K562 (cell line): ENCODE results near the gene KBTBD13. TPM values are rescaled to one million over a fixed set of nuclear protein-coding genes. Genes with fewer than 3 reads are reported as not detected.
"Not testable (repeated sequence)": the region's sequence is repeated elsewhere in the genome, so short reads cannot be mapped to it uniquely, and the experiment has no call there.

Experiments
- ATAC-seq: fragments of 200-7000 bp; cut with Tn5 transposase; 3 replicates; pipeline ENCODE4 v1.9.1; 2020; ENCODE audit warnings: moderate library complexity
- BruUV-seq: library from RNA; stranded (reverse); fragments of 400-500 nt; replicated peaks from 2 replicates; lab custom pipeline; 2021; lab: Mats Ljungman, UMichigan
- CTCF ChIA-PET: fragments of 300-600 bp; formaldehyde crosslinking; extraction: SDS; loops from one replicate; lab custom pipeline; 2021; ENCODE audit warnings: low intra/inter-chr PET ratio; lab: Yijun Ruan, JAX
- POLR2A ChIA-PET: fragments of 300-600, 350-650 bp; sonication (Branson Sonifier 250); formaldehyde crosslinking; extraction: SDS; loops from one replicate; lab custom pipeline; 2021; ENCODE audit warnings: antibody characterized with exemption, inconsistent platforms; lab: Yijun Ruan, JAX
- DNase-seq, 4 experiments: peaks; one replicate each; pipeline versions ENCODE4 v3.0.0 to v3.0.0-alpha.2; 2011 to 2018; ENCODE audit warnings: low spot score in 3 of 4, mixed read lengths in 3 of 4; ENCODE audit errors: extremely low read depth in 1 of 4
- FAIRE-seq: peaks from 2 replicates; lab custom pipeline; 2011; peaks lifted over from hg19 to GRCh38; lab: Jason Lieb, UNC
- H2AFZ ChIP-seq: 2 replicates; pipeline ENCODE4 v1.6.0; 2011; ENCODE audit warnings: low read depth, low read length, control low read depth, inconsistent platforms
- H3K27ac ChIP-seq: fragments of 200-600 bp; 3 replicates; pipeline ENCODE4 v1.8.0; 2011; ENCODE audit warnings: low read depth, mild to moderate bottlenecking, control low read depth, inconsistent platforms, low read length, moderate library complexity, mixed read lengths; ENCODE audit errors: extremely low read depth
- H3K27me3 ChIP-seq, 2 experiments: fragments of 300-600 bp in 1 of 2; 2 replicates in 1 of 2; 3 replicates in 1 of 2; pipeline versions ENCODE4 v1.6.0 to v1.8.0; 2011; ENCODE audit warnings: inconsistent platforms in 2 of 2, low read length in 2 of 2, mild to moderate bottlenecking in 1 of 2, mixed read lengths in 1 of 2, moderate library complexity in 1 of 2; ENCODE audit not compliant: control insufficient read depth in 2 of 2, insufficient read depth in 2 of 2
- H3K36me3 ChIP-seq: fragments of 300-600 bp; 3 replicates; pipeline ENCODE4 v1.8.0; 2011; ENCODE audit warnings: mild to moderate bottlenecking, low read length, inconsistent platforms; ENCODE audit not compliant: control insufficient read depth, insufficient read depth
- H3K4me1 ChIP-seq, 2 experiments: fragments of 200-600 bp in 1 of 2; replicated peaks in 1 of 2; 2 replicates in 1 of 2; 3 replicates in 1 of 2; pipeline versions ENCODE4 v1.5.1 to v1.8.0; 2011; ENCODE audit warnings: inconsistent platforms in 2 of 2, low read length in 2 of 2, mild to moderate bottlenecking in 1 of 2, mixed read lengths in 1 of 2, moderate library complexity in 1 of 2; ENCODE audit not compliant: control insufficient read depth in 2 of 2, insufficient read depth in 2 of 2
- H3K4me2 ChIP-seq: 2 replicates; pipeline ENCODE4 v1.6.1; 2011; ENCODE audit warnings: low read length, control low read depth, inconsistent platforms, mixed read lengths; ENCODE audit not compliant: insufficient read depth
- H3K4me3 ChIP-seq: fragments of 200-600 bp; sonication (generic), shearing (Covaris generic); 2 replicates; pipeline ENCODE4 v1.5.1; 2016; ENCODE audit warnings: control low read depth, inconsistent platforms
- H3K79me2 ChIP-seq: fragments of 200-600 bp; 3 replicates; pipeline ENCODE4 v1.8.0; 2011; ENCODE audit warnings: low read length, inconsistent platforms; ENCODE audit not compliant: control insufficient read depth, insufficient read depth
- H3K9ac ChIP-seq, 2 experiments: 2 replicates each; pipeline versions ENCODE4 v1.6.0 to v1.6.1; 2011; ENCODE audit warnings: low read depth in 2 of 2, low read length in 2 of 2, control low read depth in 1 of 2, inconsistent platforms in 1 of 2, mild to moderate bottlenecking in 1 of 2, mixed read lengths in 1 of 2; ENCODE audit not compliant: insufficient read depth in 1 of 2
- H3K9me1 ChIP-seq: one replicate; pipeline ENCODE4 v1.6.0; 2011; ENCODE audit warnings: inconsistent platforms, mild to moderate bottlenecking, low read length, moderate library complexity; ENCODE audit not compliant: control insufficient read depth, insufficient read depth
- H3K9me3 ChIP-seq: replicated peaks from 2 replicates; pipeline ENCODE4 v1.5.1; 2011; ENCODE audit warnings: low read depth, low read length, inconsistent platforms; ENCODE audit not compliant: control insufficient read depth, insufficient read depth
- H4K20me1 ChIP-seq: replicated peaks from 2 replicates; pipeline ENCODE4 v1.6.1; 2011; ENCODE audit warnings: low read length, inconsistent platforms, mixed read lengths; ENCODE audit not compliant: control insufficient read depth, insufficient read depth
- WGBS: fragments of 100-300 bp; shearing (Covaris generic); methylation state at CpG from one replicate; pipeline ENCODE4 v1.1.6; 2016; ENCODE audit warnings: low coverage, mixed read lengths; ENCODE audit not compliant: insufficient coverage; ENCODE audit errors: missing lambda C conversion rate; 5-methylcytosine and 5-hydroxymethylcytosine counted together
- in situ Hi-C: fragments of 300-500 bp; cut with MboI; formaldehyde crosslinking; loops from 4 replicates; pipeline ENCODE4 v1.15.0; 2018; ENCODE audit warnings: inconsistent platforms, mixed read lengths
- intact Hi-C: fragments of 100-400 bp; cut with micrococcal nuclease; formaldehyde crosslinking; loops from 2 replicates; pipeline ENCODE4 v1.14.2; 2022
- polyA plus RNA-seq, 8 experiments: library from polyadenylated mRNA; depleted of rRNA in 4 of 8; stranded (reverse) in 5 of 8; unstranded in 3 of 8; fragments of >200 nt; fragmentation: Nextera tagmentation in 2 of 8; fragmentation: Illumina TruSeq in 1 of 8; extraction: Ambion mirVana in 2 of 8; extraction: Trizol in 1 of 8; gene quantifications; 2 replicates each; pipeline versions ENCODE4 v1.2.1 to v1.2.3, GENCODE V29; 2011 to 2014; ENCODE audit warnings: inconsistent platforms in 1 of 8, missing spikeins in 1 of 8
- total RNA-seq, 7 experiments: library from RNA; depleted of rRNA in 6 of 7; stranded (reverse); fragments of >200 nt in 6 of 7; fragmentation: Illumina TruSeq in 2 of 7; extraction: Trizol in 2 of 7; gene quantifications; 2 replicates each; pipeline versions ENCODE4 v1.2.1 to v1.2.3, GENCODE V29; 2011 to 2021; ENCODE audit warnings: low replicate concordance in 1 of 7
- TF ChIP-seq, protein P1 (sequence below): fragments of 250-450 bp; sonication (Bioruptor Pico); IDR thresholded peaks from 2 replicates; pipeline ENCODE4 v1.4.0; 2020; ENCODE audit warnings: mild to moderate bottlenecking, moderate library complexity, borderline replicate concordance

Gene KBTBD13
- total and polyA plus RNA-seq, 9 of the 15 experiments (the other 6 are each of a cell fraction or from before 2014, with no cell fraction given), result 0.07 to 0.13 (median 0.10) TPM; not detected in 3

DNA sequence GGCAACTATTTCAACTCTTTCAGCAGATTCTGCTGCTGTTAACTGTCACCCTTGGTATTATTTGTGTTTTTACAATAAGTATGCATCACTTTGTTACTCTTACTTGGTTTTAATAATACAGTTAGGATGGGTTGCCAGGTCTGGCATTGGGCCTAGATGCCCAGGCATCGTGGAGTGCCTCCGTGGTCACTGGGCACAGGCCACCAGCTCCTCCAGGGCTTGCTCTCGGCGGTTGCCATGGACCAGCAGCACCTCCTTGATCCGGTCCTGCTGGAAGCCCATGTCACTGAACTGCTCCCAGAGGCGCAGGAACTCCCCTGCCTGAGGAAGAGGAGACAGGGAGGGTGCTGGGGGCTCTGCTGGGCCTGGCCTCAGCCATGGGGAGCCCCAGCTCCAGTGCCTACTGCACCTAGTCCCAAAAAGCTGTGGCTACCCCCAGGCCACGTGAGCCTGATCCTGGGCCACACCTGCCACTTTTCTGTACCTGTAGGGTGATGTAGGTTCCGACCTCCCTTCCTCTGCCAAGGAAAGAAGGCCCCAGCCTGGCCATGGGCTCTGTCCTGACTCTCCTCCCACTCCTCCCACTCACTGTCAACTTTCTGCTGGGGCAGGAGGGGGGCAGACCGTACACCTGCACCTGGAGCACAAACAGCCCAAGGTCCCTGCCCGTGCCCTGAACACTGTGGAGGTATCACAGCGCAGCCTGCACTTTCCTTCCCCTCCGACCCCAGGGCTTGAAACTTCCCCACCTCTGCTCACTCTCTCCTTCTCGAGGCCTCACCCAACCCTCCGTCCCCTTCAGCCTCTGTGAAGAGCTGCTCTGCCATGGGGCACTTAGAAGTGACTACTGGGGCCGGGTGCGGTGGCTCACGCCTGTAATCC, 16.6 kb downstream of the KBTBD13 start (continued):
- TF ChIP-seq, protein P1, sequence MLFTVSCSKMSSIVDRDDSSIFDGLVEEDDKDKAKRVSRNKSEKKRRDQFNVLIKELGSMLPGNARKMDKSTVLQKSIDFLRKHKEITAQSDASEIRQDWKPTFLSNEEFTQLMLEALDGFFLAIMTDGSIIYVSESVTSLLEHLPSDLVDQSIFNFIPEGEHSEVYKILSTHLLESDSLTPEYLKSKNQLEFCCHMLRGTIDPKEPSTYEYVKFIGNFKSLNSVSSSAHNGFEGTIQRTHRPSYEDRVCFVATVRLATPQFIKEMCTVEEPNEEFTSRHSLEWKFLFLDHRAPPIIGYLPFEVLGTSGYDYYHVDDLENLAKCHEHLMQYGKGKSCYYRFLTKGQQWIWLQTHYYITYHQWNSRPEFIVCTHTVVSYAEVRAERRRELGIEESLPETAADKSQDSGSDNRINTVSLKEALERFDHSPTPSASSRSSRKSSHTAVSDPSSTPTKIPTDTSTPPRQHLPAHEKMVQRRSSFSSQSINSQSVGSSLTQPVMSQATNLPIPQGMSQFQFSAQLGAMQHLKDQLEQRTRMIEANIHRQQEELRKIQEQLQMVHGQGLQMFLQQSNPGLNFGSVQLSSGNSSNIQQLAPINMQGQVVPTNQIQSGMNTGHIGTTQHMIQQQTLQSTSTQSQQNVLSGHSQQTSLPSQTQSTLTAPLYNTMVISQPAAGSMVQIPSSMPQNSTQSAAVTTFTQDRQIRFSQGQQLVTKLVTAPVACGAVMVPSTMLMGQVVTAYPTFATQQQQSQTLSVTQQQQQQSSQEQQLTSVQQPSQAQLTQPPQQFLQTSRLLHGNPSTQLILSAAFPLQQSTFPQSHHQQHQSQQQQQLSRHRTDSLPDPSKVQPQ (CRISPR knock-in tag), result no peak

- H3K9me3 ChIP-seq, intact Hi-C loops, DNase-seq, H4K20me1 ChIP-seq, H3K4me2 ChIP-seq, H3K9ac ChIP-seq, H3K4me3 ChIP-seq, BruUV-seq, H3K4me1 ChIP-seq, ATAC-seq, in situ Hi-C loops, CTCF ChIA-PET, H3K27ac ChIP-seq, FAIRE-seq, H3K79me2 ChIP-seq, H3K36me3 ChIP-seq, H2AFZ ChIP-seq, H3K9me1 ChIP-seq, H3K27me3 ChIP-seq: not testable (repeated sequence)
- 51% methylated on average over 13 of the region's 13 CpGs for WGBS
- POLR2A ChIA-PET, result interaction anchor here (0.6 kb wide), 1 partner anchor 89 kb away, joined by 3 read pairs; no protein-coding TSS in a partner anchor
Observed at GRCh38 chr15:65093793-65094170, 17.2 kb downstream of the KBTBD13 start.
